Head of caudate nucleus (tissue), 42 donors: ENCODE measurements around the gene PNPLA8.
A peak's percentile ranks its signal among the peaks of the same experiment; 100 is the strongest.
"Not testable (repeated sequence)": the region's sequence is repeated elsewhere in the genome, so short reads cannot be mapped to it uniquely, and the experiment has no call there.

Source experiments
- DNase-seq, 42 donors: peaks; one replicate each; pipeline versions ENCODE4 v3.0.0 to v3.0.0-alpha.2; 2020 to 2021; ENCODE audit warnings: mixed read lengths in 7 of 42
- intact Hi-C: fragments of 100-400 bp; cut with DNase I; formaldehyde crosslinking; loops from one replicate; pipeline ENCODE4 v1.15.0; 2022

PNPLA8 gene

GRCh38 chr7:108486291-108486966 is 39.5 kb downstream of the PNPLA8 start:
- intact Hi-C loops: no loop called here

GRCh38 chr7:108484137-108484536 is 41.8 kb downstream of the PNPLA8 start:
- intact Hi-C loops: no loop called here
- DNase-seq: no peak

More at GRCh38 chr7:108486291-108486966, 39.5 kb downstream of the PNPLA8 start:
- DNase-seq: no peak

- DNase-seq: no peak
- intact Hi-C loops: no loop called here
Observed at GRCh38 chr7:108480311-108480710, 45.6 kb downstream of the PNPLA8 start.

- intact Hi-C loops: no loop called here
- DNase-seq: no peak
Observed at GRCh38 chr7:108479751-108480150, 46.2 kb downstream of the PNPLA8 start.

DNA sequence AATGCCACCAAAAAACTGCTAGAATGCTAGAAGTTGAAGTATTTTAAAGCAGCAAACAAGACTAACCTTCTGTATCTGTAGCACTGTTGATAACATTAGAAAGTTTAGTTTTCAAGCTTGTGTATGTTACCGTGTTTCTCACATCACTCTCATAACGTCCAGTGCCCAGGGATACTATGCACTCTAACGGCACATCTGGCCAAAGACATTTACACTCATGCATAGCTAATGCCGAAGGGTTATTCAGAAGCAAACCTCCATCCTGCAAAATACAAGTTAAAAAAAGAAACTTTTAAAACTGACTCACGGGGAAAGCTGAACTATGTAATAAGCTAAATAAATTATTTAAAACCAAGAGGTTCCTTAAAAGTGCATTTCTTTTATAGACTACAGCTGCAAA is 46.8 kb downstream of the PNPLA8 start:
- intact Hi-C loops: no loop called here
- no peak for DNase-seq

- no peak for DNase-seq
- intact Hi-C loops: no loop called here
Observed at GRCh38 chr7:108468246-108468645, 57.7 kb downstream of the PNPLA8 start.

GRCh38 chr7:108467391-108467790 is 58.5 kb downstream of the PNPLA8 start:
- intact Hi-C loops: no loop called here
- DNase-seq: no peak

- intact Hi-C loops, DNase-seq: not testable (repeated sequence)
Observed at GRCh38 chr7:108466322-108466721, 59.6 kb downstream of the PNPLA8 start.

- intact Hi-C loops: no loop called here
- DNase-seq: no peak
Observed at GRCh38 chr7:108464743-108465142, 61.2 kb downstream of the PNPLA8 start.

- intact Hi-C loops: no loop called here
- DNase-seq: no peak
Observed at GRCh38 chr7:108463613-108464012, 62.3 kb downstream of the PNPLA8 start.

DNA sequence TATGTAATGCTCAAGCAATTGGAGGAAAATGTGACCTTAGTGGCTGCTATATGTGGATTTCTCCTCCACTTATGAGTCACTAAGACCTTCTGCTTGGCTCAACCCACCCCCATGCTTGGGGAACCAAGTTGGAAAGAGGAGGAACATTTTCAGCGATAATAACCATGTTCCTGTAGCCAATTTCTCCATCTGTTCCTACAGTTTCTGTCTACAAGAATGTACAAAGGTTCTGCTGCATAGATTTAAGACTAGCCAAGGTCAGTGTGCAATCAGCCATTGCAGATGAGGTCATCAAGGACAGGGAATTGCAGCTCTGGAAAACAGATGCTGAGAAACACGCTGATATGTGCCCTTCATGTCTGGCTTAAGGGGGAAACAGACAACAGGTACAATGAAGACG is 64.1 kb downstream of the PNPLA8 start:
- DNase-seq: no peak
- intact Hi-C loops: no loop called here

GRCh38 chr7:108460964-108461363 is 65.0 kb downstream of the PNPLA8 start:
- no peak for DNase-seq
- intact Hi-C loops: no loop called here

DNA sequence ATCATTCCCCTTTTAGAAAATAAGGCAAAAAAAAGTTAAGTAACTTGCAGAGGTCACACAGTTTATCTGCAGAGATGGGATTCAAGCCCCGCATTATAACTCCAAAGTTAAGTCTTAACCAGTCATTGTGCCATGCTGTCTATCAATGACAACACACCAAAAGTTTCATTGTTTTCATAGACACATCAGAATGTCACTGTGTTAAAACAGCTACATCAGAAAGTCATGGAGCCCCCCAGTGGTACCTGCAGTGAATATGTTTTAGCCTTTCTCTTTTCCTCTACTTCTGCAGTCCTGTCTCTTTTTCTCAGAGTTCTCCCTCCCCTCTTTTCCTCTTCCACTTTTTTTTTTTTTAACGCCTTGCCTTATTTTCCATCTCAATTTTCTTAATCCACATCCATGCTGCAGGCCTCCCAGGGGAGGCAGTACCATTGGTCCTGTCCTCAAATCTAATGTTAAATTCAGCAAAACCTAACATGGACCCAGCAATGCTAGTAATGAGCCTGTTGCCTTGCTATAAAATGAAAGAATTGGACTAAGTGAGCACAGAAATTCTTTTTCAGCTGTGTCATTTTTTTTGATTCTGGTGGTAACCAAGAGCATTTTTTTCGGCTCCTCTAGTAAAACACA is 65.9 kb downstream of the PNPLA8 start:
- intact Hi-C loops: loop anchor here (5.0 kb wide), 1 partner anchor 278 kb away; no protein-coding TSS in a partner anchor
- peak in 28 of 42 donors; percentile 8 to 76 (median 54) for DNase-seq

- intact Hi-C loops: loop anchor here (5.0 kb wide), 1 partner anchor 276 kb away; no protein-coding TSS in a partner anchor
- DNase-seq: no peak
Observed at GRCh38 chr7:108457871-108458270, 68.1 kb downstream of the PNPLA8 start.

DNA sequence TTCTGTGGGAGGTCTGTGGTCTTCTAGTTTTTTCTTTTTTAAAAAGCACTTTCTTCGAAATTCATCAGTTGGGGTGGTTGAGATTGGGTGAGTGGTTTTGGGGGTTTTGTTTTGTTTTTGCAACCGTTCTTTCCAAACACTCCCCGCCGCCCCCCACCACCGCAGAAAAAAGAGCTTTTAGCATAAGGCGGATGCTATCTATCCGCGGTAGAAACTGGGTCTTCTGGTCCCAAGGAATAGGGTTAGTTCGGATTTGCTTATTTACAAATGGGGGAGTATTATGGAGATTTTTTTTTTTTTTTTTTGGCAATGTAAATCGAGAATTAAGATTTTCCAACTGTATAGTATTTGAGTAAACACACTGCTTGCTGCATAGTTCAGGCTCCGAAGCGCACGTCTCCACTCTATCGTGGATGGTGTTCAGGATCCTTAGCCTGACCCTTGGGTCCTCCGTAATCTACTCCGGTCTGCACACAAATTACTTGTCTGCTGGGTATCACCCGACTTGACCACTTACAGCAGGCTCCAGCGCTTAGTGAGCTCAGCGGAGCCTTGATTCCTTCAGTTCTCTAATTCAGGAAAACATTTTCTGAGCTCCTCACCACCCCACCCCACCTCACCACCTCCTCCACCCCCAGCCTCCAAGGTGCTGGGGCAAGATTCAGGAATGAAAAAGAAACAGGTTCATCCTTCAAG is 68.9 kb downstream of the PNPLA8 start:
- DNase-seq: no peak
- intact Hi-C loops: loop anchor here (5.0 kb wide), 1 partner anchor 275 kb away; no protein-coding TSS in a partner anchor

DNA sequence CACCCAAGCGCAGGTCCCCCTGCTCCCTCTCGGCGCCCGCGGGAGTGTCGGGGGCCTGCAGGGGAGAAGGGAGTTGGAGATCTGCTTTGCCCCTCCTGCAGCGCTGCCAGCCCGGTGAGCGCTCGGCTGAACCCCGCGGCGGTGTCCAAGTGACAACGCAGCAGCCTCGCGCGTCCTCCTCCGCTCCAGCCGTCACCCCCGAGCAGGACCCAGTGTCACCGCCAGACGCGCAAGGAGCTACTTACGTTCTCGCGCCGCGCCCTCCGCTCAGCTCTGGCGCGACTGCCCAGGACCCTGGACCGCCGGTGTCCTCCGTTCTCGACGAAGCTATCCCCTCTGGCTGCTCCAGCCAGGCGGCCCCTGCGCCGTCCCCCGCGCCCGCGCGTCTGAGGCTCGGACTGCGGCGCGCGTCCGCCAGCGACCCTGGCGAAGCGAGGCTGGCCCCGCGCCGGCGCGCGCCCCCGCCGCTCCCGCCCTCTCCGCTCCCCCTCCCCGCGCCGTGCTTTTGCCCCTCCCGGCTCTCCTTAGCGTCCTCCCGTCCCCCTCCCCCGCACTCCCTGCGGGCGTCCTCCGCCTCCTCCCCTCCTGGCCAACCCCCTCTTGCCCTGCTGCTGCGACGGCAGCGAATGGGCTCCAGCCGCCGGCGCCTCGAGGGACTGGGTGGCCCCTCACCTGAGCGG is 69.8 kb downstream of the PNPLA8 start, which contains the start of gene NRCAM:
TSS of gene NRCAM (minus strand) at position 439 of the 680 bp plus-strand sequence. CDS start 216,372 bp downstream, outside the sequence.
- intact Hi-C loops: loop anchor here (5.0 kb wide), 1 partner anchor 274 kb away; no protein-coding TSS in a partner anchor
- peak; percentile 18 to 89 (median 68) for DNase-seq

DNA sequence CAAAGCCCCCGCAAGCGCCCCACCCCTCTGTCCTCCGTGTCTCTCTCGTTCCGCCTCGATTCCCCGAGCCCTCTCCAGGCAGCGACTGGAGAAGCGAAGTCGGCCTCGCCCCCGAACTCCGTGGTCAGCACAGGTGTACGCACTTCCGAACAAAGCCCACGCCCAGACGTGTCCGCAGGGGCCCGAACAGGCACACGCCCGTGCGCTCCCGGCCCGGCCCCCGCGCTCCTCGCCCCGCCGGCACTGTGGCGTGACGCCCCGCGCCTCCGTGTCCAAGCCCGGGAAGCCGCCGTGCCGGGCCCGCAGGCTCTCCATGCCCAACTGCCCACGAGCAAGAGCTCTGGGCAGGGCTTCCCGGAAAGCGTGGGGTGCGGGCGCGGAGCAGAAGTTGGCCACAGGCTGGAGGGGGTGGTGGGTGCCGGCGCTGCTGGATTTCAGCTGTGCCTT is 70.4 kb downstream of the PNPLA8 start:
- intact Hi-C loops: loop anchor here (5.0 kb wide), 1 partner anchor 273 kb away; no protein-coding TSS in a partner anchor
- DNase-seq: peak in 29 of 42 donors; percentile 4 to 59 (median 38)

- peak in 40 of 42 donors; percentile 17 to 74 (median 48) for DNase-seq
- intact Hi-C loops: loop anchor here (5.0 kb wide), 1 partner anchor 273 kb away; no protein-coding TSS in a partner anchor
Observed at GRCh38 chr7:108454674-108455550, 71.0 kb downstream of the PNPLA8 start.
